HG03060 (cell line): Measurements from ENCODE around the gene GYPE.
"Not testable (repeated sequence)": the region's sequence is repeated elsewhere in the genome, so short reads cannot be mapped to it uniquely, and the experiment has no call there.

Experiments used
- ATAC-seq: cut with Tn5 transposase; IDR thresholded peaks from one replicate; pipeline ENCODE4 v1.9.1; 2021; ENCODE audit warnings: low read depth, moderate number of reproducible peaks; ENCODE audit not compliant: unreplicated experiment

GYPE gene

GRCh38 chr4:143870523-143871268, 34.7 kb downstream of the GYPE start:
- ATAC-seq, result not testable (repeated sequence)

DNA sequence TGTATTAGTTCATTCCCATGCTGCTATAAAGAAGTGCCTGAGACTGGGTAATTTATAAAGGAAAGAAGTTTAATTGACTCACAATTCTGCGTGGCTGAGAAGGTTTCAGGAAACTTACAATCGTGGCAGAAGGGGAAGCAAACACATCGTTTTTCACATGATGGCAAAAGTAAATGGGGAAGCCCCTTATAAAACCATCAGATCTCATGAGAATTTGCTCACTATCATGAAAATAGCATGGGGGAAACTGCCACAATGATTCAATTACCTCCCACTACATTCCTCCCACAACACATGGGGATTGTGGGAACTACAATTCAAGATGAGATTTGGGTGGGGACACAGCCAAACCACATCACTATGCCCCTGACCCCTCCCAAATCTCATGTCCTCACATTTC, 35.4 kb downstream of the GYPE start:
- not testable (repeated sequence) for ATAC-seq

- not testable (repeated sequence) for ATAC-seq
Observed at GRCh38 chr4:143862716-143863115, 42.6 kb downstream of the GYPE start.

GRCh38 chr4:143858456-143858855, 46.9 kb downstream of the GYPE start:
- ATAC-seq, result no peak

GRCh38 chr4:143857391-143858336, 47.7 kb downstream of the GYPE start:
- ATAC-seq, result not testable (repeated sequence)

DNA sequence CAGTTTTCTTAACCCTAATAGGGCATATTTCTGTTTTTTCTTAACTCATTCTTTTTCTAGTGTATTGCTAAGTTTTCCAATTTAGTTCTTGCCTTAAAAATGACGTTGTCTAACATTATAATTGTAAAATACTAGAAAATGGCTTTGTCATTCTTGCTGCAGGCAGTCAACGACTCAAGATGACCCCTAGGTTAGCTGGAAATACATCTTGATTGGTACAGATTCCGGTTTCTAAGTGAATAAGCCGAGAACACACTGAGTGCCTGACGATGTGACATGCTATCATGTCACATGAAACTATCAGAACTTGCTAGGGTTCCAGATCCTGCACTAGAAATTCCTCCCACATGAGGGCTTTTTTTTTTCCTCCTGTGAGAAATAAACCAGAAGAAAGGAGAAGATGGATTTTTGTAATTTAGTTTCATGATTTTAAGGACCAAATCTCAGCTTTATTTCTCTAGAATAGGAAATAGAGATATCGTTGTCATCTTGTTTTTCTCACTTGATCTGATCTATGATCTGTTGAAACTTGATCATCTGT, 49.3 kb downstream of the GYPE start:
- not testable (repeated sequence) for ATAC-seq

DNA sequence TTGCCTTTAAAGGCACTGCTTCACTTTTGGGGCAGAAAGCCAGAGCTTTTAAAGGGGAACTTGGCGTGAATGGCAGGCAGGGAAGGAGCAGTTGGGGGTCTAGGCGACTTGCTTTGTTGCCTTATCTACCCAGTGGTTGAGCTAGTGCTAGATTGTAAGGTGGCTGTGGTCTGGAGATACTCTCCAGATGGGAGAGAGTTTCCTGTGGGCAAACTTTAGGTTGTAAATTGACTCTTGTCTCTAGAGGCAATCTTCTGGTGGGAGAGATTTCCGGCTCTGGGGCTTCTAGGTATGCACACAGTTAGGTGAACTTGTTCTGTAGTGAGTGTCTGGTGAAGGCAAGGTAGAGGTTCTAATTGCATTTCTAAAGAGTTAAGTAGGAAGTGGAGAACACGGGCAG, 50.7 kb downstream of the GYPE start:
- not testable (repeated sequence) for ATAC-seq

GRCh38 chr4:143849296-143849695, 56.1 kb downstream of the GYPE start:
- ATAC-seq, result not testable (repeated sequence)

- not testable (repeated sequence) for ATAC-seq
Observed at GRCh38 chr4:143843506-143843832, 61.9 kb downstream of the GYPE start.

- ATAC-seq, result not testable (repeated sequence)
Observed at GRCh38 chr4:143842624-143843505, 62.5 kb downstream of the GYPE start.

DNA sequence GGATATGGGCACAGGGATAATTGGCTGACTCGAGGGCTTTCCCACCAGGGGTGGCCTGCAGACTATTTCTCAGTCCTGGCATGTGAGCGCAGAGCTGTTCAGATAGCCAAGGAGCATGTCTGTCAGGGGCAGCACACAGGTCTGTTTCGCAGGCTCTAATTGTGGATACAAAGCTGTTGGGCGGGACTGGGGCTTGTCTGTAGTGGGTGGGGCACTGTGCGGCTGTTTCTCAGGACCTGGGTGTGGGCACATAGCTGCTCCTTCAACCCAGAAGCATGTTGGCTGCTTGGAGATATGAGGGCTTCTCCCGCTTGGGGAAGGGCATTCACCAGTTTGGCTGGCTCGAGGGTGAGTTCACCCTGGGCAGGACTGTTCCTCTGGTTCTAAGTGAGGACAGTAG, 65.9 kb downstream of the GYPE start:
- not testable (repeated sequence) for ATAC-seq

DNA sequence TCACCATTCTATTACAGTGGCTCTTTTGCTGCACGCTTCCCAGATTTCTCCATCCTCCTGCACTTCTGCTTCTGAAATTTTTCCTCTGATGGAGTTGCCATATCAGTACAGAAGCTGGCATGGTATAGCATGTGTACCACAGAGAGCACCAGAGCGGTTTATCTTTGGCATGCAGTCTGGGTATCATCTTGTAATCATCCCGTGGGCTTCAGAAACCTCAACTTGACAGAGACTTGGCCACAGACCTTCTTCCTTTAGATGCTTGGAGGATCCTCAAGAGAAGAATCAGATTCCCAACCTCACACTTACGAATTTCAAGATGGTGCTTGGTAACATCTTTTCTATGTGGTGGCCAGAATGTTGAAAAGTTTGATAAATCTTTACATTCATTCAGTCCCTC, 71.2 kb downstream of the GYPE start:
- ATAC-seq, result not testable (repeated sequence)

- ATAC-seq, result not testable (repeated sequence)
Observed at GRCh38 chr4:143833676-143834075, 71.7 kb downstream of the GYPE start.

DNA sequence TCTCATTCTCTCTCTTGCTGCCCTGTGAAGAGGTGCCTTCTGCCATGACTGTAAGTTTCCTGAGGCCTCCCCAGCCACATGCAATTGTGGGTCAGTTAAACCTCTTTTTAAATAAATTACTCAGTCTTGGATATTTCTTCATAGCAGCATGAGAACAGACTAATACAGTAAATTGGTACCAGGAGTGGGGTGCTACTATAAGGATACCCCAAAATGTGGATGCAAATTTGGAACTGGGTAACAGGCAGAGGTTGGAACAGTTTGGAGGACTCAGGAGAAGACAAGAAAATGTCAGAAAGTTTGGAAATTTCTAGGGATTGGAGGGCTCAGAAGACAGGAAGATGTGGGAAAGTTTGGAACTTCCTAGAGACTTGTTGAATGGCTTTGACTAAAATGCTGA, 74.8 kb downstream of the GYPE start:
- ATAC-seq, result not testable (repeated sequence)

DNA sequence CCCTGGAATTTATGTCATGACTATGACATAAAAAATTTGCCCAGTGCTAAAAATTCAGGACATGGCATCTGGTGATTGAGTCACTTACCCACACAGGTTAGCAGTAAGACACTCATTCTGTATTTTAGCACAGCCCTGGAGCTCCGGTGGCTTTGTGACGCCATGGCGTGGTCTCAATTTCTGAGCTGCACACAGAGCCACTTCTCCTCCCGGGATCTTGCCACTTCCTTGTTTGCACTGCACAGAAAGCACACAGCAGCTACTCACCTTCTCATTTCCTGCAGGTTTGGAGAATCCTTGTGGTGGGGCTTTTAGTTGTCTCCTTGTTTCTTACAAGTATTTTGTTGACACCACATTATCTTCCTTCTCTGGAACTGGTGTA, 76.1 kb downstream of the GYPE start:
- not testable (repeated sequence) for ATAC-seq
